Testis (tissue), 5 donors: ENCODE results near the gene ACLY. TPM values are rescaled to one million over a fixed set of nuclear protein-coding genes. Genes with fewer than 3 reads are reported as not detected.

Source experiments
- DNase-seq: peaks from one replicate; pipeline ENCODE4 v3.0.0-alpha.2; 2019
- H3K27ac ChIP-seq, 2 donors: fragments of 200-600 bp; sonication (generic); one replicate each; pipeline ENCODE4 v1.5.1; 2019
- H3K27me3 ChIP-seq: fragments of 200-600 bp; sonication (generic); one replicate; pipeline ENCODE4 v1.5.1; 2019
- H3K36me3 ChIP-seq: fragments of 200-600 bp; sonication (generic); one replicate; pipeline ENCODE4 v1.5.1; 2017; ENCODE audit warnings: low read depth; ENCODE audit errors: missing control alignments
- H3K4me1 ChIP-seq: fragments of 200-600 bp; sonication (generic); one replicate; pipeline ENCODE4 v1.5.1; 2019
- H3K4me3 ChIP-seq, 2 donors: fragments of 200-600 bp; sonication (generic); one replicate each; pipeline ENCODE4 v1.5.1; 2017 to 2019
- H3K9me3 ChIP-seq: fragments of 200-600 bp; sonication (generic); one replicate; pipeline ENCODE4 v1.5.1; 2017
- POLR2A ChIP-seq: fragments of 450-650 bp; IDR thresholded peaks from one replicate; pipeline ENCODE4 v1.6.1; 2017; ENCODE audit warnings: antibody characterized with exemption, mild to moderate bottlenecking, moderate library complexity
- WGBS, 2 donors: methylation state at CpG; one replicate each; pipeline ENCODE4 v1.1.5; 2018; 5-methylcytosine and 5-hydroxymethylcytosine counted together
- intact Hi-C: fragments of 100-400 bp; cut with DNase I; formaldehyde crosslinking; loops from one replicate; pipeline ENCODE4 v1.15.1; 2023; ENCODE audit warnings: low total_unique reads
- long read RNA-seq, 2 donors: transcript quantifications; one replicate each; lab custom pipeline, GENCODE V29; 2026
- polyA plus RNA-seq: library from polyadenylated mRNA; stranded (reverse); fragments of 350-450 nt; fragmentation: Illumina TruSeq; extraction: RNeasy Lipid Tissue Mini Kit (QIAGEN cat#74804); gene quantifications from one replicate; pipeline ENCODE4 v1.2.3, GENCODE V29; 2014; ENCODE audit warnings: low read depth, low replicate concordance; ENCODE audit not compliant: insufficient read depth
- total RNA-seq, 2 donors: library from RNA; depleted of rRNA; stranded (reverse); fragments of >200 nt; gene quantifications; one replicate each; pipeline ENCODE4 v1.2.3, GENCODE V29; 2016
- TF ChIP-seq, protein P1 (sequence below), 3 experiments: fragments of 450-650 bp in 2 of 3; fragments of 200-600 bp in 1 of 3; sonication (generic) in 1 of 3; IDR thresholded peaks; one replicate each; pipeline ENCODE4 v1.5.1; 2016 to 2019; ENCODE audit warnings: antibody characterized with exemption in 3 of 3, mild to moderate bottlenecking in 2 of 3, moderate library complexity in 1 of 3

The ACLY gene
- total RNA-seq = 10 to 100 TPM; 68.4 to 86.0 TPM
- polyA plus RNA-seq = 83.0 TPM
- long read RNA-seq, donor 1, full-length matches to known transcripts = 11 of 67 reads
- long read RNA-seq, donor 1, partial matches to known transcripts = 56 of 67 reads
- long read RNA-seq, donor 1, other reads (novel, unspliced or antisense) = 0 of 67 reads
- long read RNA-seq, donor 2, full-length matches to known transcripts = 6 of 79 reads
- long read RNA-seq, donor 2, partial matches to known transcripts = 73 of 79 reads
- long read RNA-seq, donor 2, other reads (novel, unspliced or antisense) = 0 of 79 reads

DNA sequence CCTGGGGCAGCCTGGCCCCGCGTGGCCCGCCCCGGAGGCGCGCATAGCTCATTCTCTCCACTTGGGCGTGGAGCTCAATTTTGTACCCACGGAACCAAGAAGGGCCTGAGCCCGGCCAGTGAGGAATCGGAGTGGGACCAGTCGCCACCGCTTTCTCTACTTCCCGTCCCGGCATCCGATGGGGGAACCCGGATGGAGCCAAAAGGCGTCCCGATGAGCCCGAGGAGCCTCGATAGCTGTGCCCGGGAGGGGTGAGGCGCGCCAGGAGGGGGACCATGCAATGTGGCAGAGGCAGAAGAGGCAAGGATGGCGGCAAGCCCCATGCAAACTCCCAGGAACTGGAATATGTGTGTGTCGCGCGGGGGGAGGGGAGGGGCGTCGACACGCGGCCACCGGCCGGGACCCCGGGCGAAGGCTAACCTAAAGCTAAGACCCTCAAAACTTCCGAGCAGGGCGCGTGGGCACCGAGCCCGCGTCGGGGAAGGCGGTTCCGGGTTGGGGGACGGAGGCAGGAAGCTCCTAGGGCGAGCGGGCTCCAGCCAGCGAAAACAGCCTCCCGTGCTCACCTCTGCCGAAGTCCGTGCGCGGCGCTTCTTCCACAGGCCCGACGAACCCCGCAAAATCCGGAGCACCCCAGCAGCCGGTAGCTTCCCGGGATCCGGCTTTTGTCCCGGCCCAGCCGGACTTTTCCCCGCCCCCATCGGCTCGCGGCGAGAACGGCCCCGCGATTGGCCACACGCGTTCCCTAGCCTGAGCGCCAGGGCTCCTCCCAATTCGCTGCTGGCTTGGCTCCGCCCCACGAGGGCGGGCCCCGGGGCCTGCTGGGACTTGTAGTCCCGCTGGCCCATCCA is at the start of gene ACLY:
Gene ACLY, minus strand, starts transcription at position 638 of the 851 bp plus-strand sequence. CDS start 5,078 bp downstream, outside the sequence.
- Histone ChIP-seq H3K27ac (peak within 1 kb of the TSS; percentile 71 to 87), H3K4me3 (peak within 1 kb of the TSS; percentile 82 to 90), H3K9me3 (no peaks in the 10 kb centered on the region), H3K27me3 (no peaks in the 10 kb centered on the region), H3K36me3 (no peaks in the 10 kb centered on the region), H3K4me1 (peaks cover 17% of the 10 kb centered on the region)
- intact Hi-C loops = no loop called here
- TF ChIP-seq POLR2A = peak; percentile 41
- TF ChIP-seq, protein P1, sequence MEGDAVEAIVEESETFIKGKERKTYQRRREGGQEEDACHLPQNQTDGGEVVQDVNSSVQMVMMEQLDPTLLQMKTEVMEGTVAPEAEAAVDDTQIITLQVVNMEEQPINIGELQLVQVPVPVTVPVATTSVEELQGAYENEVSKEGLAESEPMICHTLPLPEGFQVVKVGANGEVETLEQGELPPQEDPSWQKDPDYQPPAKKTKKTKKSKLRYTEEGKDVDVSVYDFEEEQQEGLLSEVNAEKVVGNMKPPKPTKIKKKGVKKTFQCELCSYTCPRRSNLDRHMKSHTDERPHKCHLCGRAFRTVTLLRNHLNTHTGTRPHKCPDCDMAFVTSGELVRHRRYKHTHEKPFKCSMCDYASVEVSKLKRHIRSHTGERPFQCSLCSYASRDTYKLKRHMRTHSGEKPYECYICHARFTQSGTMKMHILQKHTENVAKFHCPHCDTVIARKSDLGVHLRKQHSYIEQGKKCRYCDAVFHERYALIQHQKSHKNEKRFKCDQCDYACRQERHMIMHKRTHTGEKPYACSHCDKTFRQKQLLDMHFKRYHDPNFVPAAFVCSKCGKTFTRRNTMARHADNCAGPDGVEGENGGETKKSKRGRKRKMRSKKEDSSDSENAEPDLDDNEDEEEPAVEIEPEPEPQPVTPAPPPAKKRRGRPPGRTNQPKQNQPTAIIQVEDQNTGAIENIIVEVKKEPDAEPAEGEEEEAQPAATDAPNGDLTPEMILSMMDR (IDR thresholded peaks at IDR 0.05) = no peak
- 0 to 1% methylated on average over 17 to 67 of the region's 80 CpGs for WGBS, 2 donors
- DNase-seq = peak; percentile 97

GRCh38 chr17:41967921-41968578 is 49.3 kb upstream of the ACLY start:
- H3K4me1 ChIP-seq = peaks cover 32% of the 10 kb centered on the region
- no peaks in the 10 kb centered on the region for H3K27me3 ChIP-seq
- no peak for DNase-seq
- peaks cover 4% of the 10 kb centered on the region for H3K36me3 ChIP-seq
- peak overlapping the region; percentile 90 to 92 for H3K27ac ChIP-seq
- WGBS, 2 donors = 77 to 83% methylated on average over 1 to 37 of the region's 37 CpGs
- TF ChIP-seq, protein P1 (IDR thresholded peaks at IDR 0.05) = no peak
- peak overlapping the region; percentile 95 to 96 for H3K4me3 ChIP-seq
- H3K9me3 ChIP-seq = no peaks in the 10 kb centered on the region
- intact Hi-C loops = loop anchor here (5.0 to 10.0 kb wide), 2 partner anchors 57 to 144 kb away; partner anchors contain the start of genes DHX58 and NKIRAS2

GRCh38 chr17:41967141-41967920 is 48.6 kb upstream of the ACLY start:
- Histone ChIP-seq H3K4me1 (peaks cover 25% of the 10 kb centered on the region), H3K27ac (peak overlapping the region; percentile 90 to 92), H3K9me3 (no peaks in the 10 kb centered on the region), H3K27me3 (no peaks in the 10 kb centered on the region), H3K36me3 (peaks cover 4% of the 10 kb centered on the region), H3K4me3 (peak overlapping the region; percentile 95 to 96)
- intact Hi-C loops = loop anchor here (5.0 to 10.0 kb wide), 2 partner anchors 57 to 145 kb away; partner anchors contain the start of genes DHX58 and NKIRAS2
- 10 to 20% methylated on average over 7 to 39 of the region's 39 CpGs for WGBS, 2 donors
- DNase-seq = peak; percentile 76
- TF ChIP-seq POLR2A = no peak
- TF ChIP-seq, protein P1 (IDR thresholded peaks at IDR 0.05) = no peak

- peaks cover 4% of the 10 kb centered on the region for H3K36me3 ChIP-seq
- 0% methylated on average over 15 to 53 of the region's 71 CpGs for WGBS, 2 donors
- TF ChIP-seq POLR2A = no peak
- TF ChIP-seq, protein P1 (IDR thresholded peaks at IDR 0.05) = no peak
- peak within 1 kb of the TSS; percentile 95 to 96 for H3K4me3 ChIP-seq
- no peaks in the 10 kb centered on the region for H3K27me3 ChIP-seq
- no peaks in the 10 kb centered on the region for H3K9me3 ChIP-seq
- intact Hi-C loops = loop anchor here (5.0 to 10.0 kb wide), 2 partner anchors 58 to 146 kb away; partner anchors contain the start of genes DHX58 and NKIRAS2
- peak within 1 kb of the TSS; percentile 90 to 92 for H3K27ac ChIP-seq
- DNase-seq = peak; percentile 94
- H3K4me1 ChIP-seq = peaks cover 22% of the 10 kb centered on the region
These were observed 47.9 kb upstream of the ACLY start, which contains the start of gene CNP for GRCh38 chr17:41966463-41967140. Gene CNP, plus strand, starts transcription at chr17:41966795. Its CDS starts 90 bp downstream, at chr17:41966885.
